HG03469 (cell line): Measurements from ENCODE around the gene CPPED1.

Source experiments
- ATAC-seq: cut with Tn5 transposase; IDR thresholded peaks from one replicate; pipeline ENCODE4 v1.9.1; 2021; ENCODE audit warnings: mild to moderate bottlenecking, moderate library complexity, moderate number of reproducible peaks; ENCODE audit not compliant: unreplicated experiment

Gene CPPED1

DNA sequence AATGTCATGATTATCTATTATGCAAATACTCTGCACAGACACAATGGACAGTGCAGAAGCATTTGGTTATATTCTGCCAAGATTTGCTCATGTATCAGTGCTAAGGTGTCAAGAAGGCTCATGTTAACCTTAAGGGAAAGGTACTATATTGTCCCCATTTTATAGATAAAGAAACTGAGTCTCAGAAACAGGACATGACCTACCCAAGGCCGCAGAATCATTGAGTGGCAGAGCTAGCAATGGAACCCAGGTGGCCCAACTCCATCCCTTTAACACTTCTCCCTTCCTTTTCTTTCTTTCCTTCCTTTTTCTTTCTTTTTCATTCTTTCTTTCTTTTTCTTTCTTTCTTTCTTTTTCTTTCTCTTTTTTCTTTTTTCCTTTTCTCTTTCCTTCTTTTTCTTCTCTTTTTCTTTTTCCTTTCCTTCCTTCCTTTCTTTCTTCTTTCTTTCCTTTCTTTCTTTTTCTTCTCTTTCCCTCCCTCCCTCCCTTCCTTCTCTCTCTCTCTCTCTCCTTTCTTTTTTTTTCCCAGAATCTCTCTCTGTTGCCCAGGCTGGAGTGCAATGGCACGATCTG, 149.8 kb downstream of the CPPED1 start:
- ATAC-seq = no peak

DNA sequence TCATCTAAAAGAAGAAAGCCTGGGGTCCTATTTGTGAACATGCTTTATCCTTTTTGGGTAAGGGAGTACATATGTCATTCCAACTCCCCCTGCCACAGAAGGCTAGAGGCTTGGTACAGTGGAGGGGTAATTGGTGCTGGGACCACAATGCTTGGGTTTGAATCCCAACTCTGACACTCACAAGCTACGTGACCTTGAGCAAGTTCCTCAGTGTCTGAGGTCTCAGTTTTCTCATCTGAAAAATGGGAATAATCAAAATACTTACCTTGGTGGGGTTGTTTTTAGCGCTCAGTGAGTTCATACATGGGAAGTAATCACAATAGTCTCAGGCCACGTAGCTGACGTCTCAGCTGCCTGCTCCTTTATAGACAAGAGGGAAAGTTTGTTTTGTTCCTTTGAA, 150.8 kb downstream of the CPPED1 start:
- no peak for ATAC-seq

DNA sequence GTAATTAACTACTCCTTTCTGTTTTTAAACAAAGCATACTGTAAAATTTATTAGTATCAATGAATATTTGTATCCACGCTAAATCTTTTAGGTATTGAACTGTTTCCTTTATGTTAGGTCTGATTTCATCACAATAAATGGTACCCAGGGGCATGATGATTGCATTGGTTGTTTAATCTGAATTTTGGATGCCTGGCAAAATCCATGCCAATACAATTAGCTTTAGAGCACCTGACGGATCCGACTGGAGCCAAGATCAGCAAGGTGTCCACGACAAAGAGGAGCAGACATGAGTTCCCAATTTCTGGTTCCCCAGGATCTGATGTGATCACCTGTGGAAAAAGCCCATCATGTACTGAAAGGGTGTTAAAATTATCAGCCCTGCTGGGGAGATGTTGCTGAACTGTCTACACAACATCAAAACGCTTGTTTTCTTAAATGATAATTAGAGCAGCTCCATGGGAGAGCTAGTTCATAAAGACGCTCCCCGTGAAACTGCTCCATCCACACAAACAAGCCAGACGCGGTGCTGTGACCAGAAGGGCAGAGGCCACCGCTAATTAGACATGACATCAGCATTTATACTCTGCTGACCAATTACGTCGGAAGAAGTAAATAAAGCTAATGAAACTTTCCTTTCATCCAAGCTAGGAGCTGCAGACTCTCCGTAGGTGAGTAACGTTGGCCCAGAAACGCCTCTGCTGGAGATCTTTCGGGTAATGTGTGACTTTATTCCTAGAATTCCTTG, 151.7 kb downstream of the CPPED1 start:
- ATAC-seq = no peak

DNA sequence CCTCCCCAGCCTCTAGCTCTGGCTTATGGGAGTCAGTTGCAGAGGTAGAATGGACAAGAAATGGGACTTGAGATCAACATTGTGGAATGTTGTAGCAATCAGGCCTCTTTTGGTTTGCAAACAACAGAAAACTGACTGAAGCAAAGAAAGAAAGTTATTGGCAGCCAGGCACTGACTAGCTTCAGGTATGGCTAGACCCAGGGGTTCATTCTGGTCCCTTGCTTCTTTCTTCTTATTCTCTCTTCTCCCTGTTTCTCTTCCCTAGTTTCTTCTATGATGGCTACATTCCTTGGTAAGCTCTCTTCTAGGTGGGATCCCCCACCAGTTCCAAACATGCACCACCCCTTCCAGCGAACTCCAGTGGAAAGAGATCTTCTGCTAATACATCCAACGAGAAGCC, 154.3 kb downstream of the CPPED1 start:
- ATAC-seq = no peak

DNA sequence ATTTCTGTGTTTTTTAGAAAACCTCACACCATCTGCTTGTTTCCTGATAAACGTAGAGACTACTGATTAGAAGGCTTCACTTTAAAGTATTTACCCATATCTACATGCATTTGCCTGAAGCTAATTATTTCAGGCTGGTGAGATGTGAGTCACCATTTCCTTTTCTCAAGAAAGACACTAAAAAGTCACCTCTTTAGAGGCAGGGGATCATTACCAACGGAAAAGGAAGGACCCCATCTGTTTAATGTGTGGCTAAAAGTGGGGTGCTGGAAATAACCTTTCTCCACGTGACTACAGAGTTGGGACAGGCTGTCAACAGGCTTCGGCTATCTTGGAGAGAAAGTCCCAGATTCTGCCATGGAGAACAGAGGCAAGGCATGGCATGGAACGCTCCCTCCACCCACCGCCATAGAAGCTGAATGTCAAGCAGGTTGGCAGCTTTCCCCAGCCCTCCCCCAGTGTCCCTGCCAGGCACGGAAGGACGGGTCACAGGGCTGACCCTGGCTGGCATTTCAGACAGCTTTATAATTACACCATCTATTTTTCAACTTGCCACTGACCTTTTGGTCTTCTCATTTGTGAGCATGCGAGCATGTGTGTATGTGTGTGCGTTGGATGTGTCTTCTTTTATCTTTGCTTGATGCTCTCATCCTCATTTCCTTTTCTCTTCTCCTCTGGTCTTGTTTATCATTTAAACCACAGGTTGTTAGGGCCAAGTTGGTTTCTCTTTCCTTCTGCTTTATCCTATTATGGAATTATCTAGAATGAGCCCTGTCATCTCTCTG, 157.0 kb downstream of the CPPED1 start:
- no peak for ATAC-seq

DNA sequence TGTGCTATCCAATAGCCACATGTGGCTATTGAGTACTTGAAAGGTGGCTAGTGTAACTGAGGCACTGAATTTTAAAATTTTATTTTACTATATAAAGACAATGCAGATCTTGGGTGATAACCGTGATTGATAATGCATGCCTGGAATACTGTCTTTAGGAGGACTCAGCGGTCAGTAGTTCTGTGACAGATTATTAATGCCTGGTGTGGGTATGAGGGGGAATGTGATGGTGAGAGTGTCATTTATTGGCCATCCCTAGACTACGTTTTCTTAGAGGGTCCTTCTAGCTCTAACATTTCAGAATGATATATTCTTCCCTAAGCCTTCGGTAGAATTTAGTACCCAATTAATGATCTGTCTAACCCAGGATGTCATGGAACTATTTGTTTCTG, 157.6 kb downstream of the CPPED1 start:
- no peak for ATAC-seq

DNA sequence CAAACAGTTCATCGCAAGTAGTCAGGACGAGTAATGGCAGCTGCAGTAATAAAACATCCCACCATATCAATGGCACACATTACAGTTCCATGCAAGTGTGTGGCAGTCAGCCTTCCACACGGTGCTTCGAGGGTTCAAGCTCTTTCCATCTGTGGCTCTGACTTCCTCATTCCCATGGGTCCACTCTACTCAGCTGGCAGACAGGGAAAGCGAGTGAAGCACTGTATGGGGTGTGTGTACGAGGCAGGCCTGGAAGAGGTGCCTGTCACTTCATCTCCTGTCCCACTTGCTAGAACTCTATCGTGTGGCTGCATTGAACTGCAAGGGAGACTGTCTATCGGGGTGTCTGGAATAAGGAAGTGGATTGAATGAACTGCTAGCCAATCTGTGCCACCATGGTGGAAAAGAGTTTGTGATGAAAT, 160.6 kb downstream of the CPPED1 start:
- ATAC-seq = no peak

DNA sequence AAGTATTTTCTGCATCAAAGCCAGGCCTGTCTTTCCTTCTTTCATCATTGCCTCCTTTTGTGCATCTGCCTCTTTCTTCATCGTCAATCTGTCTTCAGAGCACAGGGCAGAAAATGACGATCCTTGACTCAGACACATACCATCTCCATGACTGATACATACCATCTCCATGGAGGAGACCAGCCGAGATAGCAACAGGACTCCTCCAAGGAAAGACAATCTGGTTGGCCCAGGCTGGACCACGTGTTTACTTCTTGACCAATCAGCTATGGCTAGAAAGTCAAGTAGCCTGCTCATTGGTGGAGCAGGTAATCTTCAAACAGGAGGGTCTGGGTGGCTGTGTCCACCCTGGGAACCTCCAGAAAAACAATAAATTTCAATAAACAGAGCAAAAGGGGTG, 164.6 kb downstream of the CPPED1 start:
- no peak for ATAC-seq

DNA sequence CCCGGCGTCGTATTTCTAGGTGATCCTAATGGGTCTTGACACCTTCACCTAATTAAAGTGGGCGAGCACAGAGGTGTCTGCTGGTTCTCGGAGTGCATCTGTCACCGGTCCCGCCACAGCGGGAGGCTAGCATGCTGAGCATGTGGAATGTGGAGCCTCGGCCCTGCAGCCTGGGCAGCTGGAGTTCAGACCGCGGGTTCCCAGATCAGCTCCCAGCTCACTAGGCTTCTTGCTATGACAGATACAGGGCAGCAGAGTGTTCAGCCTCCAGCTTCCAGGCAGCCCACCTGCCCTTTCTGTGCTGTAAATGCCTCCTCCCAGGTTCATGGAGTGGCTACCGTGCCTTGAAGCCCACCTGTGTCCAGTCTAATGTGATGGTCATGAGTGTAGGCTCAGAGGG, 166.7 kb downstream of the CPPED1 start:
- no peak for ATAC-seq

DNA sequence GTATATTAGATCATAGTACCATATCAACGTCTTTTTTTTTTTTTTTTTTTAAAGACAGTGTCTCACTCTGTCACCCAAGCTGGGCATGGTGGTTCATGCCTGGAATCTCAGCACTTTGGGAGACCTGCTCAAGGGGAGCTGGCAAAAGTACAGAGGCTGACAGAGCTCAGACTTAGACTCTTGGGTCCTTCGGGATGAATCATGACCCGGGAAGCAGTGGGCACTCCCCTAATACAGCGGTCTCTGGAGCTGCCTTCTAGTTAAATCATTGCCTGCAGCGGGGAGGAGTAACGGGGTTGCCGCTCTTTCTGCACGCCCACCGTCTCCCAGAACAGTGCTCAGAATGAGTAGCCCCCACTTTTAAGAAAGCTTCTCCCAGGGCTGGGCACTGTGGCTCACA, 174.4 kb downstream of the CPPED1 start:
- ATAC-seq = no peak

DNA sequence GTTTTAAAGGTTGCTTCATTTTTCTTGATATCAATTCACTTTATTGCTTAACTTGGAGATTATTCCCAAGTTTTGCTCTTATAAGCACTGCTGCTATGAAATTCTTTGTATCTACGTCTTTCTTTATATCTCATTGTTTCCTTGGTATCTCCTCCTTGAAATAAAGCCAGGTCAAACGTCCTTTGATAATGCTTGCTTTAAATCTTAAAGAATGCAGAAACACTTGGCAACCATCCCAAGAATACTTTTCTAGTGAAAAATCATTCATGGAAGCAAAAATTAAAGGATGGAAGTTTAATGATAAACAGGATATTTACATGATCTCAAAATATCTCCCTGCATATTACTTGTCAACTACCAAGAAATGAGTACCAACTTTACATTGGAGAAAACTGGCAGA, 175.2 kb downstream of the CPPED1 start:
- ATAC-seq = no peak

DNA sequence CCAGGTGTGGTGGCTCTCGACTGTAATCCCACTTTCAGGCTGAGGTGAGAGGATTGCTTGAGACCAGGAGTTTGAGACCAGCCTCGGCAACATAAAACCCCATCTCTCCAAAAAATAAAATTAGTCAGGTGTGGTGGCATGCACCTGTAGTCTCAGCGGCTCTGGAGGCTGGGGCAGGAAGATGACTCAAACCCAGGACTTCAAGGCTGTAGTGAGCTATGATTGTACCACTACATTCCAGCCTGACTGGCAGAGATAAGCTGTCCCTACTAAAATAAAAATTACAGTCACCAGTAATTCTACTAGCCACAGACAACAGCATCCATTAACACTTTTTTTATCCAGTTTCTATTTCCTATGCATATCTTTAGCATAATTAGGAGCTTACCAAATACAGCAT, 176.3 kb downstream of the CPPED1 start:
- ATAC-seq = no peak

DNA sequence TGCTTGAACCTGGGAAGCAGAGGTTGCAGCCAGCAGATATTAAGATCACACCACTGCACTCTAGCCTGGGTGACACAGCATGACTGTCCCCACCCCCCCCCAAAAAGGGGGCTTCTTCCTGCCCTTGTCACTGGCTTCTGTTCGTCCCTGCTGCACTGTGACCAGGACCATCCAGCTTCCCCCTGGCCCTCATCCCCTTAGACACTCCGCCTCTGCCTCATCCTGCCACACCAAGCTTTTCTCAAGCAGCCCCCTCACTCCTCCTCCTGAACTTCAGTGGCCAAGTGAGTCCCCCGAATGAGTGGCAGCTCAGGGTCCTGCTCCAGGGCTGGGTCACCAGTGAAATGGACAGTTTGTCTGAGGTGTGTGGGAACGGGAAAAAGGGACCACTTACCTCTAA, 177.3 kb downstream of the CPPED1 start:
- ATAC-seq = no peak

DNA sequence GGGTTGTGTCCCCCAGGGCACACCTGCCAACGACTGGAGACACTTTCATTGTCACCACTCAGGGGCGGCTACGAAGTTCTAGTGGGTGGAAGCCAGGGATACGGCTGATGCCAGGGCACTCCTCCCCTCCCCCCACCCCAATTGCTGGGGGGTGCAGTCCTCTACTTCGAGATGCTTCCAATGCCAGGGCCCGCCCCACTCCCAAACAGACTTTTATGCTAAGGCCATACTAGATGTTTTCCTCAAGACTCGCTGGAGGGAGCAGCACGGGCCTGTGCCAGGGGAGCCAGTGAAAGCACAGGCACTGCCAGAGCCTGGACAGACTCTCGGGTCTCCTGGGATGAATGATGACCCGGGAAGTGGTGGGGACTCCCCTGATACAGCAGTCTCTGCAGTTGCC, 178.0 kb downstream of the CPPED1 start:
- no peak for ATAC-seq

DNA sequence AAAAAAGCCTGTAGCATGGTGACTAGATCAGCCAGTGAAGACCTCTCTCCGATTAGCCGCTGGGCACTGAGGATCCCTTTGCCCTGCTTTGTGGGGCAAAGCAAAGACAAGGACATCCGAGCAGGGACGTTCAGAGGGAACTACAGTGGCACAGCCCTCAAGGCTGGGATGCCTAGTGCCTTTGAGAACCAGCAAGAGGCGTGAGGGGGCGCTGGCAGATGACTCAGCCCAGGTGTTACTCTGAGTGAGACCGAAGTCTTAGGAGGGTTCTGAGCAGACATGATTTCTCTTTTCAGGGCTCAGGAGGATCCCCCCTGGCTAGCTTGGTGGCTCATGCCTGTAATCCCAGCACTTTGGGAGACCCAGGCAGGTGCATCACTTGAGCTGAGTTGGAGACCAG, 178.6 kb downstream of the CPPED1 start:
- no peak for ATAC-seq

DNA sequence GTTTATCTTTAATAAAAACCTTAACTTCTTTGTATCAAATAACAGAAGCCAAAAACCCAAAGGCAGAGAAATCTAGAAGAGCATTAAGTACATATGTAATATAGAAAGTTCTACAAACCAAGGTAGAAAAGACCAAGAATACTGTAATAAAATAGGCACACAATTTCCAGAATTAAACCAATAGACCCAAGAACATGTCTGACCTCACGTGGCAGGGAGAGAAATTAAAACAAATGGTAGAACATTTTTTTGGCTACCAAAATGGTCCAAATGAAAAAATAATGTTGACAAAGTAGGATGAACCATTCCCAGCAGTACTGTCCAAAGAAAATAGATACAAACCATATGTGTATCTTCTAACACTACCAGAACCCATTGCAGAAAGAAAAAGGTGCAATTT, 183.5 kb downstream of the CPPED1 start:
- no peak for ATAC-seq

DNA sequence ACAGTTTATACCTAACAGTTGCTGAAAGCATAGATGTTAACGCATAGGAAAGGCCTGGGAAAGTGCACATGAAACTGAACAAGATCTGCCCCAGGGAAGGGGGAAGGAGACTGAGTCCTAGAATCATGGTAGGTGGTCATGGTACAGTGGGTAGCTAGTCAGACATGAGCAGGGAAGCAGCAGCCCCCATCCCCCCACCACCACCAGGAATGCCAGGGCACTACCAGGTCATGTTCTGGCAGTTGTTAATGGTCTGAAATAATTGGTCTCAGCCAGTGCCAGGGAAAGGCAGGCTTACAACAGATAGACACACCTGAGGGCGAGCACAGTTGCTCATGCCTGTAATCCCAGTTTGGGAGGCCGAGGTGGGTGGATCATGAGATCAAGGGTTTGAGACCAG, 185.2 kb downstream of the CPPED1 start:
- no peak for ATAC-seq

DNA sequence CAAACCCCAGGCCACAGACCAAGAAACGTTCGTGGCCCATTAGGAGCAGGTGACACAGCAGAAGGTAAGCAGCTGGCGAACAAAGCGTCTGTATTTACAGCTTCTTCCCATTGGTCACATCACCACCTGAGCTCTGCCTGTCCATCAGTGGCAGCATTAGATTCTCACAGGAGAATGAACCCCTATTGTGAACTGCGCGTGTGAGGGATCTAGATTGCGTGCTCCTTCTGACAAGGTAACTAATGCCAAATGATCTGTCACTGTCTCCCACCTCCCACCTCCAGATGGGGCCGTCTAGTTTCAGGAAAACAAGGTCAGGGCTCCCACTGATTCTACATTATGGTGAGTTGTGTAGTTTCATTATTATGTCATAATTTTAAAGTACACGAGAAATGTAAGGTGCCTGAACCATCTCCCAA, 186.3 kb downstream of the CPPED1 start:
- ATAC-seq = no peak

DNA sequence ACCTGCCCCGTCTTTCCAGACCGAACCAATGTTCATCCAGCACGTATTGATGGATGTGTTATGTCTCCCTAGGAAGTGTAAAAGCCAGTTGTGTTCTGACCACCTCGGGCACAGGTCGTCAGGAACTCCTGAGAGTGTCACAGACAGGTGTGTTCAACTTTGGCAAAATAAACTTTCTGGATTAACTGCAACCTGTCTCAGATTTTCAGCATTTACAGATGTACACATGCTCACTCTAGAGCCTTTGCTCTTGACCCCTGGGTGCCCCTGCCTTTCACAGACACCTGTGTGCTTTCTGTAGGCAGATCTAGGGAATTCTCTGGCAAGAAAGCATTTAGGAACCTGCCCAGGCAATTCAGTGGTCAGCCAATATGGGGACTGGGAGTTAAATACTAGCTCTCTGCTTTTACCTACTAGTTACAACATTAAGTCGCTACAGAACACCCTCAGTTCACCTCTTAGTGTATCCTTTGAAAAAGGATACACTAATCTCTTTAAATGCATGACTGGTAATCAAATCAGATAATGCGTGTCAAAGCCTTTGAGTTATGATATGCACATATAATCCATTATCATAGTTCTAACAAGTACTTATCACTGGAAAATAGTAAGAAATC, 188.9 kb downstream of the CPPED1 start:
- no peak for ATAC-seq

DNA sequence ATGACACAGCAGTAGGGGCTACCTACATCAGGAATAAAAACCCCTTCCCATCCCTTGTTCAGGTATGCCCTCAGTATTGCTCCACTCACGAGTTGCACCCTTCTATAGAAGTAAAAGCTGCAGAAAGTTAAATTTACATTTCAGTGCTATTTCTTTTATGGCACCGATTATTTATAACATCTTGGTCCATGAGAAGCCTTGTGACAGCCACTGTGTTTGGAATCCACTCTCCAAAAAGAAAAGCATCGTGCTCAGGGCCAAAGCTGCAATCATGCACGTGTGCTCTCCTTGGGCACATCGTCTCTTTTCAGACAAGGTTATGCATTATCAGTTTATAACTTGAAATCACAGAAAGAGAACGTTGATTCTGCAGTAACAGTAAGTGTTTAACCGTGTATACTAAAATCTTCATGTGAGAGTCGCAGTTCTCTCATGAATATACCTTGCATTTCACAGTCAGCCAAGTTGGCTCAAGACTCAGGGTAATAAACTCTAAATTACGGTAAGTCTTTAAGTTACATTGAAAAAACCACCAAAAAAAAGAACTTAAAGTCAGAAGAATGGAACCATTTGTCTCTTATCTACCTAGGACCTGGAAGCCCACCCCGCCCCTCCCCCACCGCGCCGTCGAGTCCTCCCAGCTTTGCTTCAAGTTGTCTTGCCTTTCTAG, 189.6 kb downstream of the CPPED1 start:
- no peak for ATAC-seq
